H54 (cell line): ENCODE data around the gene TLR6.
A peak's percentile ranks its signal among the peaks of the same experiment; 100 is the strongest.

Experiments
- DNase-seq: peaks from one replicate; pipeline ENCODE4 v3.0.0; 2011; ENCODE audit warnings: low spot score, mixed read lengths; ENCODE audit not compliant: insufficient read length
- FAIRE-seq: peaks from 3 replicates; lab custom pipeline; 2011; peaks lifted over from hg19 to GRCh38; lab: Jason Lieb, UNC
- POLR2A ChIP-seq: IDR thresholded peaks from 2 replicates; pipeline ENCODE4 v1.6.1; 2011; ENCODE audit warnings: low read depth, mild to moderate bottlenecking, low read length

Gene TLR6

GRCh38 chr4:38873290-38873944 lies 16.8 kb upstream of the TLR6 start:
- no peak for TF ChIP-seq POLR2A
- DNase-seq (no peak), FAIRE-seq (no peak)

GRCh38 chr4:38872620-38873019 lies 16.0 kb upstream of the TLR6 start:
- DNase-seq, result no peak
- TF ChIP-seq POLR2A, result no peak
- FAIRE-seq, result no peak

DNA sequence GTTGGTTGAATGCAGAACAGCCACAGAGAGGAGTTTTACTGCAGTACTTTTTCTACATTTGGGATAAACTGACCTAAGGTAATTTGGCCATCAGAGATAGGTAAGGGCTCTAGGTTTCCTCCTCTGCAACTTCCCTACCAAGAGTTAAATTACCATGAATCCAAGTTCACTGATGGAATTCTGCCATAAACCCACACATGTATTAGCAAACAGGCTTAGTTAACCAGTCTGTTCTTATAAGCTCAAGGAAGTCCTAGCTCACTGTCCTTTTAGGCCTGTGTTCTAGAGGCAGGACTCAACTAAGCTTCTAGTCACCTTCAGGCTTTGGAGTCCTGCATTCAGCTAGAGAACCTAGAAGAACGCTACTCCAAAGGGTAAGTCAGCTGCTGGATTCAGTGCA lies 15.0 kb upstream of the TLR6 start:
- DNase-seq (no peak), FAIRE-seq (no peak)
- no peak for TF ChIP-seq POLR2A

- DNase-seq (no peak), FAIRE-seq (no peak)
- TF ChIP-seq POLR2A, result no peak
Observed at GRCh38 chr4:38870098-38870808, 13.6 kb upstream of the TLR6 start.

DNA sequence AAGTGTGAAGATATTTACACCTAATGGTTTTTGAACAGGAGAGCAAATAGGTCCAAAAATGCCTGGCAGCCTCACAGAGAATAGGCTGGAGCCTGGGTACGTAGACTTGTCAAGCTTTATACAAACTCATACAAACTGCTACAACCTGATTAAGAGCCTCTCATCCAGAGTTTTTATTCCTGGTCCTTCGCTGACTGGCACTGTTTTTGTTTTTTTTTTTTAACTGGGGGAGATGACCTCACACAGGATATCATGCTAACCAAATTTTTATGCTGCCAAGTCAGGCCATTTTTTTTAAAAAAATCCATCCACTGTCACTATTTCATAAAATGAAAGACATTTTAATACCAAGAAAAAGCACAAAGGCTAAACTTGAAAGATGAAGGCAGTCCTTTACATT lies 12.9 kb upstream of the TLR6 start:
- FAIRE-seq (no peak), DNase-seq (no peak)
- no peak for TF ChIP-seq POLR2A

DNA sequence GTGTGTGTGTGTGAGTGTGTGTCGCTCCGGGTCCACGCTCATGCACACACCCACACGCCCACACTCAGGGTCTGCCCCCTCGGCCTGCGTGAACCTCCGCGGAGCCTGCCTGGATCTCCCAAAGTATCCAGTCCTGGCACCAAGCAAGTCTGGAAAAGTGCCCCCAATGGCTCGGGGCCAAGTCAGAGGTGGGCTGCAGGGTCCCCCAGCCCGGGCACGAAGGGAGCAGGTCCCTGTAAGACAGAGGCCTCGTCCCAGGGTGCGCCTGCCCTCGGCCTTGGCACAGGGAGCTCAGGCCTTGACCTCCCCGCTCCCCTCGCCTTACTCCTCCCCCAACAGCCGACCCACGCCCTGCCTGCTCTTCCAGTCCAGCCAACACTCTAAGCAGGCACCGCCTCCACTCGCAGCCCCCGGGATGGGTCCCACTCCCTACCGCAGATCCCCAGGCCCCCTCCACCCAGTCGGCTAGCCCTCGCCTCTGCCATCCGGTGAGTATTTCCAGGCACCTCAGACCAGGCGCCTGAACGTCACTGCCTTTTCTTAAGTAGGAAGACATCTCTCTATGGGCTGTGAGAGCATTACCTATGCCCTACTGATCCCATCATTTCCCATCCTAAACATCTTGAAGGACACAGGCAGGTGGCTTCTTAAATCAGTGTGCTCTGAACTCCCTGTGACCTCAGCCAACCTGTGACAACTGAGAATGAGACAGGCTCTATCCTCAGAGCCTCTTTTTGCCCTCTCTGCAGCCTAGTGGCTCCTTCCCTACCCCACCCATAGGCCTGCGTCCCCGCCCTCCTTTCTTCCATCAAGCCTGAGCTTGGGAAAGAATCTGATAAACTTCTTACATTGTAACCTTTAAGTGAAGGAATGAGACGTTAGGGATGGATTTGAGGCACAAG lies 11.7 kb upstream of the TLR6 start:
- DNase-seq (no peak), FAIRE-seq (no peak)
- TF ChIP-seq POLR2A, result no peak

DNA sequence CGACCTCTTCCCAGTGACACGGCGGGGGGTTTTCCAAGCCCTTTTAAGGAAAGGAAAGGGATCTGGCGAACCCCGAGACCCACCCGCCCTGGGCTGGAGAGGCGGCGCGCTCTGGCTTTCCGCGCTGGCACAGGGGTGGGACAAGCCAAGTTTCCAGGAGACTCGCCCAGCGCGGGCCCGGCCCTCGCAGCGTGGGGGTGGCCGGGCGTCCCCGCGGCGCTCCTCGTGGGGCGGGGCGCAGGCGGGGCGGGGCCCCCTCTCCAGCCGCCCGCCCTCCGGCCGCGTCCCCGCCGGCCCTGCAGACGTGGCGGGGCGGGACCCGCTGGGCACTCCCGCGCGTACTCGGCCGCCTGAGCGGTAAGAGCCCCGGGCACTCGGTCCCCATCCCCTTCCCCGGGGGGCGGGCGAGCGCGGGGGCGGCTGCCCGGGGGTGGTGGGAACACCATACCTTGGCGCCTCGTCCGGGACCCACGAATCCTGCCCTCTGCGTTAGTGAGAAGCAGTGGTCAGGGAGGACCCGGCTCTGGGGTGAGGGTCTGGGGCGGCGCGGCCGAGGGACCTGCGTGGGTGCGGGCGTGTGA lies 11.0 kb upstream of the TLR6 start, which contains the start of gene FAM114A1:
TSS of gene FAM114A1 (plus strand) at position 329 of the 581 bp plus-strand sequence. CDS start 10,273 bp downstream, outside the sequence.
- TF ChIP-seq POLR2A, result peak; percentile 45
- DNase-seq, result peak; percentile 70
- FAIRE-seq, result no peak

GRCh38 chr4:38866973-38867477 lies 10.4 kb upstream of the TLR6 start:
- FAIRE-seq (no peak), DNase-seq (no peak)
- no peak for TF ChIP-seq POLR2A

DNA sequence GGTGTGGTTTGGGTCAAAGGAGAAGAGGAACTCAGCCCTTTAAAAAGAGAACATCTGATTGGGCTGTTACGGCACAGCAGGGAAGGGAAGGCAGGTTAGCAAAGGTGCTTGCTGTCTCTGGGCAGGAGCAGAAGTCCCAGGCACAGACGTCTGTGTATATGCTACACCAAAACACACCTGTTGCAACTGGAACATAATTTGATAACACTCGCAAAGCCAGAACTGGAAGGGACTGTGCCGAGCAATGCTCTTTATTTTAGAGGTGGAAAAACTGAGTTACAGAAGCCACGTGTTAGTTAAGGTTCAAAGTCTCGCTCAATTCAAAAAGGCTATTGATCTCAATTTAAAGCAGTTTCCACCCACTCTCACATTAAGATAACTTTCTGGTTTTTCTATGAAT lies 8.8 kb upstream of the TLR6 start:
- no peak for FAIRE-seq

GRCh38 chr4:38861791-38862190 lies 5.2 kb upstream of the TLR6 start:
- DNase-seq (no peak), FAIRE-seq (no peak)
- TF ChIP-seq POLR2A, result no peak

More for the DNA sequence above, 8.8 kb upstream of the TLR6 start:
- TF ChIP-seq POLR2A, result no peak
- no peak for DNase-seq

- TF ChIP-seq POLR2A, result no peak
- no peak for FAIRE-seq
- DNase-seq, result no peak
Observed at GRCh38 chr4:38860788-38861424, 4.3 kb upstream of the TLR6 start.

- no peak for TF ChIP-seq POLR2A
- DNase-seq (no peak), FAIRE-seq (no peak)
Observed at GRCh38 chr4:38859501-38859900, 2.9 kb upstream of the TLR6 start.

DNA sequence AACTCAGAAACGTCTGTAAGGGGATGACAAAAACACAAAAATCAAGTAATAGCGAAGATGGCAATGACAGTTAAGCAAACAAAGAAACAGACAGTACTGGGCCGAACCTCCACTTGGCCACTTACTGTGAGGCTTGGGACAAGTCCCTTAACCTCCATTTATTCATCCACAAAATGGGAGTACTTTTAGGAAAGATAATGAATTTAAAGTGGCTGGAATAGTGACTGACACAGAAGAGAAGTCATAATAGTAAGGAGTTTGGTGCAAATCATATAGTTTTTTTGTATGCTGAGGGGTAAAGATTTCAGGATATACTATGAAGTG lies 1.4 kb upstream of the TLR6 start:
- no peak for FAIRE-seq

More for the DNA sequence above, 1.4 kb upstream of the TLR6 start:
- DNase-seq, result no peak
- TF ChIP-seq POLR2A, result no peak
